Loucy (cell line): ENCODE results near the gene FLT3.
A peak's percentile ranks its signal among the peaks of the same experiment; 100 is the strongest.

Source experiments
- H2AFZ ChIP-seq: fragments of 200-600 bp; sonication (generic); 2 replicates; pipeline ENCODE4 v1.6.0; 2016; ENCODE audit warnings: antibody characterized with exemption, mild to moderate bottlenecking, low read length, moderate library complexity
- H3F3A ChIP-seq: fragments of 200-600 bp; 2 replicates; pipeline ENCODE4 v1.6.0; 2016; ENCODE audit warnings: antibody characterized with exemption, low read depth, mild to moderate bottlenecking
- H3K27me3 ChIP-seq: fragments of 200-600 bp; sonication (generic); 2 replicates; pipeline ENCODE4 v1.6.1; 2014; ENCODE audit warnings: low read length, mild to moderate bottlenecking; ENCODE audit not compliant: insufficient read depth, poor library complexity, severe bottlenecking
- H3K36me3 ChIP-seq: fragments of 200-600 bp; sonication (generic); 2 replicates; pipeline ENCODE4 v1.6.1; 2016; ENCODE audit warnings: low read length; ENCODE audit not compliant: insufficient read depth
- H3K4me1 ChIP-seq: fragments of 200-600 bp; sonication (generic); 2 replicates; pipeline ENCODE4 v1.5.1; 2014; ENCODE audit warnings: low read length, mild to moderate bottlenecking; ENCODE audit not compliant: insufficient read depth, poor library complexity, severe bottlenecking
- H3K4me2 ChIP-seq: fragments of 200-600 bp; sonication (generic); 2 replicates; pipeline ENCODE4 v1.6.0; 2014; ENCODE audit warnings: antibody characterized with exemption, low read length, low read depth, mild to moderate bottlenecking; ENCODE audit not compliant: poor library complexity, severe bottlenecking
- H3K4me3 ChIP-seq: fragments of 200-600 bp; sonication (generic); 2 replicates; pipeline ENCODE4 v1.5.1; 2014; ENCODE audit warnings: low read length, mild to moderate bottlenecking, mixed read lengths; ENCODE audit not compliant: poor library complexity, severe bottlenecking
- H3K79me2 ChIP-seq: fragments of 200-600 bp; sonication (generic); 2 replicates; pipeline ENCODE4 v1.6.1; 2014; ENCODE audit warnings: low read length; ENCODE audit not compliant: insufficient read depth
- H3K9ac ChIP-seq: fragments of 200-600 bp; sonication (generic); 2 replicates; pipeline ENCODE4 v1.6.0; 2014; ENCODE audit warnings: mild to moderate bottlenecking, low read depth, low read length, moderate library complexity; ENCODE audit not compliant: poor library complexity, severe bottlenecking
- H3K9me2 ChIP-seq: fragments of 200-600 bp; sonication (generic); replicated peaks from 2 replicates; pipeline ENCODE4 v1.6.1; 2016; ENCODE audit warnings: low read depth, low read length, mixed read lengths
- H3K9me3 ChIP-seq: fragments of 200-600 bp; sonication (generic); 2 replicates; pipeline ENCODE4 v1.6.1; 2014; ENCODE audit warnings: mild to moderate bottlenecking, antibody characterized with exemption, low read length, low read depth; ENCODE audit not compliant: insufficient read depth
- H4K20me1 ChIP-seq: fragments of 200-600 bp; sonication (generic); 2 replicates; pipeline ENCODE4 v1.6.0; 2014; ENCODE audit warnings: antibody characterized with exemption, low read length, mild to moderate bottlenecking; ENCODE audit not compliant: insufficient read depth, poor library complexity, severe bottlenecking
- CTCF ChIP-seq: fragments of 200-600 bp; sonication (generic); conservative IDR thresholded peaks from 2 replicates; pipeline ENCODE4 v1.5.1; 2014; ENCODE audit warnings: mild to moderate bottlenecking, antibody characterized with exemption, low read length
- EZH2phosphoT487 ChIP-seq: fragments of 200-600 bp; IDR thresholded peaks from 2 replicates; pipeline ENCODE4 v1.6.1; 2018; ENCODE audit warnings: antibody characterized with exemption, mild to moderate bottlenecking, moderate library complexity, borderline replicate concordance

FLT3 gene

GRCh38 chr13:28001837-28002473, 98.4 kb downstream of the FLT3 start:
- no peaks in the 10 kb centered on the region for H3K4me1 ChIP-seq
- H3K27me3 ChIP-seq, result no peaks in the 10 kb centered on the region
- no peak for TF ChIP-seq EZH2phosphoT487
- no peak for TF ChIP-seq CTCF
- no peaks in the 10 kb centered on the region for H3K9me2 ChIP-seq
- H4K20me1 ChIP-seq, result no peaks in the 10 kb centered on the region
- H3K9ac ChIP-seq, result no peak overlapping the region
- no peak overlapping the region for H2AFZ ChIP-seq
- no peaks in the 10 kb centered on the region for H3K9me3 ChIP-seq
- H3K36me3 ChIP-seq, result no peaks in the 10 kb centered on the region
- no peaks in the 10 kb centered on the region for H3K79me2 ChIP-seq
- no peak overlapping the region for H3K4me2 ChIP-seq
- H3K4me3 ChIP-seq, result no peak overlapping the region
- no peaks in the 10 kb centered on the region; the same call in 1 of the 2 replicates for H3F3A ChIP-seq

GRCh38 chr13:28001049-28001448, 99.3 kb downstream of the FLT3 start:
- Histone ChIP-seq H3K9me2 (no peaks in the 10 kb centered on the region), H3K79me2 (no peaks in the 10 kb centered on the region), H3K4me3 (no peak overlapping the region), H3K9me3 (no peaks in the 10 kb centered on the region), H3K4me2 (no peak overlapping the region), H3F3A (no peaks in the 10 kb centered on the region; the same call in 1 of the 2 replicates), H4K20me1 (no peaks in the 10 kb centered on the region), H3K4me1 (no peaks in the 10 kb centered on the region), H3K9ac (no peak overlapping the region), H3K36me3 (no peaks in the 10 kb centered on the region), H3K27me3 (no peaks in the 10 kb centered on the region), H2AFZ (peak overlapping the region; percentile 40; the same call in 1 of the 2 replicates)
- TF ChIP-seq CTCF (no peak), EZH2phosphoT487 (no peak)

- Histone ChIP-seq H2AFZ (peak overlapping the region; percentile 40; the same call in 1 of the 2 replicates), H3K4me1 (no peaks in the 10 kb centered on the region), H3K9ac (no peak overlapping the region), H3F3A (no peaks in the 10 kb centered on the region; the same call in 1 of the 2 replicates), H3K4me2 (no peak overlapping the region), H3K27me3 (no peaks in the 10 kb centered on the region), H3K9me2 (no peaks in the 10 kb centered on the region), H3K79me2 (no peaks in the 10 kb centered on the region), H3K9me3 (no peaks in the 10 kb centered on the region), H4K20me1 (no peaks in the 10 kb centered on the region), H3K4me3 (no peak overlapping the region), H3K36me3 (no peaks in the 10 kb centered on the region)
- TF ChIP-seq EZH2phosphoT487 (no peak), CTCF (no peak)
Observed at GRCh38 chr13:28000567-28000966, 99.8 kb downstream of the FLT3 start.
